ENCODE results near the gene DMRTC2.

The DMRTC2 gene

GRCh38 chr19:41845001-41845050 is at the start of gene DMRTC2:
DMRTC2 (plus strand) TSS chr19:41845042; CDS start chr19:41847429, 2,387 bp downstream.
- DNase-seq (ENCODE audit: low spot score), result no peak
- TF ChIP-seq CTCF (IDR thresholded peaks at IDR 0.05; ENCODE audit: extremely low read depth, missing control alignments), result no peak

- no peak for DNase-seq (ENCODE audit: low spot score)
- no peak for TF ChIP-seq CTCF (IDR thresholded peaks at IDR 0.05; ENCODE audit: extremely low read depth, missing control alignments)
Observed at GRCh38 chr19:41796362-41796761, 48.5 kb upstream of the DMRTC2 start, which contains the start of gene CEACAM3. CEACAM3 (plus strand) TSS chr19:41796587; CDS start chr19:41796678, 91 bp downstream.

- TF ChIP-seq CTCF (IDR thresholded peaks at IDR 0.05; ENCODE audit: extremely low read depth, missing control alignments), result no peak
- DNase-seq (ENCODE audit: low spot score), result no peak
Observed at GRCh38 chr19:41796901-41797300, 47.9 kb upstream of the DMRTC2 start.

- DNase-seq (ENCODE audit: low spot score), result no peak
- no peak for TF ChIP-seq CTCF (IDR thresholded peaks at IDR 0.05; ENCODE audit: extremely low read depth, missing control alignments)
Observed at GRCh38 chr19:41799444-41800000, 45.3 kb upstream of the DMRTC2 start.

GRCh38 chr19:41801031-41801430 is 43.8 kb upstream of the DMRTC2 start:
- TF ChIP-seq CTCF (IDR thresholded peaks at IDR 0.05; ENCODE audit: extremely low read depth, missing control alignments), result no peak
- no peak for DNase-seq (ENCODE audit: low spot score)

GRCh38 chr19:41801792-41802211 is 43.0 kb upstream of the DMRTC2 start:
- DNase-seq (ENCODE audit: low spot score), result no peak
- no peak for TF ChIP-seq CTCF (IDR thresholded peaks at IDR 0.05; ENCODE audit: extremely low read depth, missing control alignments)

GRCh38 chr19:41802770-41803169 is 42.1 kb upstream of the DMRTC2 start:
- no peak for TF ChIP-seq CTCF (IDR thresholded peaks at IDR 0.05; ENCODE audit: extremely low read depth, missing control alignments)
- no peak for DNase-seq (ENCODE audit: low spot score)
